Amniotic stem cell (primary cell): Measurements from ENCODE around the gene CBARP.
A peak's percentile ranks its signal among the peaks of the same experiment; 100 is the strongest.
"Not testable (repeated sequence)": the region's sequence is repeated elsewhere in the genome, so short reads cannot be mapped to it uniquely, and the experiment has no call there.

Experiments used
- DNase-seq: peaks from one replicate; lab custom pipeline; 2025; lab: John Stamatoyannopoulos, UW

CBARP gene

DNA sequence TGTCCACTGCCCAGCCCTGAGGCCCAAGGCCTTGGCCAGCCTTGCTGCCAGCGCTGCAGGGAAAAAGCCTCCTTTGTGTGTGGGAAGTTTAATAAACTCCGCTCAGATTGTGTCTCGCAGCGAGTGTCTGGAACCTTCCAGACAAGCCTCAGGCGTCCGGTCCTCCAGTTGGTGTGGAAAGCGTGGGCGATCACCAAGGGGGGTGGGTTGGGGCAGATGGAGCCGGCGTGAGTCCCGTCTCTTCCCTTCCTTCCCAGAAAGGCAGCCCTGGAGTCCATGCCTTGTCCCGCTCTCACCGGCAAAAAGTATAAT is 27.6 kb downstream of the CBARP start:
- DNase-seq: no peak

DNA sequence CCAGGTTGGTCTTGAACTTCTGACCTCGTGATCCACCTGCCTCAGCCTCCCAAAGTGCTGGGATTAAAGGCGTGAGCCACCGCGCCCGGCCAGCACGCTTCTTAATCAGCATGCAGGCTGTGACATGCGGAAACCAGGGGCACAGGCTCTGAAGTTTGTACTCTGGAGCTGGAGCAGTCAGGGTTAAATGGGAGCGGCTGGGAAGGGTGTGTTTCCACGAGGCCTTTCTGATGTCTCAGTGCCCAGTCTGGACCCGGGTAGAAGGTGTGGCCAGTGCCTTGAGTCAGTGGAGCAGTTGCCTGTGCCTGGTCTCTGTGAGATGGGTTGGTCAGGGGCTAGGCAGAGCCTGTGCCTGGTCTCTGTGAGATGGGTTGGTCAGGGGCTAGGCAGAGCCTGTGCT is 29.0 kb downstream of the CBARP start:
- not testable (repeated sequence) for DNase-seq

DNA sequence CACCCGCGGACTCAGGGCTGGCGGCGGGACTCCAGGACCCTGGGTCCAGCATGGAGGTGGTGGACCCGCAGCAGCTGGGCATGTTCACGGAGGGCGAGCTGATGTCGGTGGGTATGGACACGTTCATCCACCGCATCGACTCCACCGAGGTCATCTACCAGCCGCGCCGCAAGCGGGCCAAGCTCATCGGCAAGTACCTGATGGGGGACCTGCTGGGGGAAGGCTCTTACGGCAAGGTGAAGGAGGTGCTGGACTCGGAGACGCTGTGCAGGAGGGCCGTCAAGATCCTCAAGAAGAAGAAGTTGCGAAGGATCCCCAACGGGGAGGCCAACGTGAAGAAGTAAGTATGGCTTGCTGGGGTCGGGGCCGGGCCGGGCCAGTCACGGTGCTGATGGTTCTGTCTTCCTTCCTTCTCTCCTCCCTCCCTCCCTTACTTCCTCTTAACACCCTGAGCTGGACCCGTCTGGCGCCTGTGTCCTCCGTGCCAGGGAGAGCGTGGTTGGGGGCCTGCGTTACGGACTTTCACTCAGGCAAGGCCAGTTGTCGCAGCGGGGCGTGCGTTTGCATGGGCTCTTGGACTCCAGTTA is 30.8 kb downstream of the CBARP start:
- no peak for DNase-seq

DNA sequence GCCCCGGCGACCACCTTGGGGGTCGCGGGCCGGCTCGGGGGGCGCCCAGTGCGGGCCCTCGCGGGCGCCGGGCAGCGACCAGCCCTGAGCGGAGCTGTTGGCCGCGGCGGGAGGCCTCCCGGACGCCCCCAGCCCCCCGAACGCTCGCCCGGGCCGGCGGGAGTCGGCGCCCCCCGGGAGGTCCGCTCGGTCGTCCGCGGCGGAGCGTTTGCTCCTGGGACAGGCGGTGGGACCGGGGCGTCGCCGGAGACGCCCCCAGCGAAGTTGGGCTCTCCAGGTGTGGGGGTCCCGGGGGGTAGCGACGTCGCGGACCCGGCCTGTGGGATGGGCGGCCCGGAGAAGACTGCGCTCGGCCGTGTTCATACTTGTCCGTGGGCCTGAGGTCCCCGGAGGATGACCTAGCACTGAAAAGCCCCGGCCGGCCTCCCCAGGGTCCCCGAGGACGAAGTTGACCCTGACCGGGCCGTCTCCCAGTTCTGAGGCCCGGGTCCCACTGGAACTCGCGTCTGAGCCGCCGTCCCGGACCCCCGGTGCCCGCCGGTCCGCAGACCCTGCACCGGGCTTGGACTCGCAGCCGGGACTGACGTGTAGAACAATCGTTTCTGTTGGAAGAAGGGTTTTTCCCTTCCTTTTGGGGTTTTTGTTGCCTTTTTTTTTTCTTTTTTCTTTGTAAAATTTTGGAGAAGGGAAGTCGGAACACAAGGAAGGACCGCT is 31.5 kb downstream of the CBARP start:
- DNase-seq: no peak

DNA sequence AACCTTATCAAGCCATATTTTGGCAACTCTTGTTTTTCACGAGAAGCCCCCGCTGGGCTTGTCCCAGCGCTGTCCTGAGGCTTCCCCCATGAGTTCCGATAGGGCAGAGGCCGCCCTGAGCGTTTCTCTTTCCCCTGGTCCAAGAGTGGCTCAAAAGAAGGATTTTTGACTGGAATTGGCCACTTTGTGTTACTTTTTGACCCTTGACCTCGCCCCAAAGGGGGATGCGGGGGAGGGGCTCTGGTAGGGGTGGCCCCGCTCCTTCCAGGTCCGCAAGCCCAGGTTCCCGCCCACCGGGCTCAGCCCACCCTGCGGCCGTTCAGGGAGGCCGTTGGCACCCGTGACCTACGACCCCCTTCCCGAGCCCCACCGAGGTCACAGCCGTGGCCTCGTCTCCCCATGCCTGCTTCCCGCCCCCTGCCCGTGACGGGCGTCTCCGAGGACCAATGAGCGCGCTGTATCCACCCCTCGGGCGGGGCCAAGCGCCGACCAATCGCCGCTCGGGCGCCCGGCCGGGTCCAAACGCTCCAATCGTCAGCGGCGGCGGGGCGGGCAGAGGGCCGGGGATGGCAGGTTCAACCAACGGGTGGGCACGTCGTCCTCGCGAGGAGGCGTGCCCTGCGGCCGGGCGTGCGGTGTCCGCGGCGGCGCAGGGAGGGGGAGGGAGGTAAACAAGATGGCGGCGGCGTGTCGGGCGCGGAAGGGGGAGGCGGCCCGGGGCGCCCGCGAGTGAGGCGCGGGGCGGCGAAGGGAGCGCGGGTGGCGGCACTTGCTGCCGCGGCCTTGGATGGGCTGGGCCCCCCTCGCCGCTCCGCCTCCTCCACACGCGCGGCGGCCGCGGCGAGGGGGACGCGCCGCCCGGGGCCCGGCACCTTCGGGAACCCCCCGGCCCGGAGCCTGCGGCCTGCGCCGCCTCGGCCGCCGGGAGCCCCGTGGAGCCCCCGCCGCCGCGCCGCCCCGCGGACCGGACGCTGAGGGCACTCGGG is 32.4 kb downstream of the CBARP start, which contains the start of gene STK11:
Gene STK11 (plus strand): TSS at position 665 of the 986 bp plus-strand sequence. CDS start 1,136 bp downstream, outside the sequence.
- DNase-seq: peak; percentile 91

DNA sequence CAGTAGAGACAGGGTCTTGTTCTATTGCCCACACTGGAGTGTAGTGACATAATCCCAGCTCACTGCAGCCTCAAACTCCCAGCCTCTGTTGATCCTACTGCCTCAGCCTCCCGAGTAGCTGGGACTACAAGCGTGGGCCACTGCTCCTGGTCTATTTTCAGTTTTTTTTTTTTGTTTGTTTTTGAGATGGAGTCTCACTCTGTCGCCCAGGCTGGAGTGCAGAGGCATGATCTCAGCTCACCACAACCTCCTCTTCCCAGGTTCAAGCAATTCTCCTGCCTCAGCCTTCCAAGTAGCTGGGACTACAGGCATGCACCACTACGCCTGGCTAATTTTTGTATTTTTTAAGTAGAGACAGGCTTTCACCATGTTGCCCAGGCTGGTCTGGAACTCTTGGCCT is 37.2 kb downstream of the CBARP start:
- not testable (repeated sequence) for DNase-seq

DNA sequence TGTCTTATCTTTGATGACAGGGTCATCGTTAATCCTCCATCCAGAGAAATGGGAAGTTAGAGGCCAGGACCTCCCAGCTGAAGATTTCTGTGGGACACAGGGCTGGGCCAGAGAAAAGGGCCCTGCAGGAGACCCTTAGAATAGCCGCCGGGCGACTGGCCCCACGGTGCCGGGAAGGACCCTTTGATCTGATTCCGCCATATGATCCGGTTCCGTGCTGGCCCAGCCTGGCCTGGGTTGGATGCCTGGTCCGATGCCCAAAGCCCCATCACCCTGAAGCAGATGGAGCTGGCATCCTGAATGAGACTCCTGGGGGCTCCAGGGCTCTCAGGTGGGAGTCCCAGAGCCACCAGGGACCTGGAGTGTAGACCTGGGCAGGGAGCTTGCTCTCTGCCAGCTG is 38.3 kb downstream of the CBARP start:
- DNase-seq: no peak

DNA sequence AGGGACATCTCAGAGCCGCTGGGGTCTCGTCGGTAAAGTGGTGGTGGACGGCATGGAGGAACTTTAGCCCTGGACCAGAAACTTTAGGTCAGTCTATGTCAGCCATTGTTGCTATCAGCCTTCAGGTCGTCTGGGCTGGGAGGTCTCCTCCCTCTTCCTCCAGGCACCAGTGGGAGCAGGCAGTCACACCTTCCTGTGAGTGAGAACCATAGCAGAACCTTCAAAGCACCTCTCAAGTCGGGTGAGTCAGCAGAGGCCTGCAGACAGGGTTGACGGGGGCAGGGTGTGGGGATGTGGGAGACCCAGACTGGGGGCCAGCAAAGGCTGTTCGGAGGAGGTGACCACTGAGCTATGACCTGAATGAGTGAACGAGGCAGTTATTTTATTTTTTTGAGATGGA is 48.4 kb downstream of the CBARP start:
- DNase-seq: no peak

DNA sequence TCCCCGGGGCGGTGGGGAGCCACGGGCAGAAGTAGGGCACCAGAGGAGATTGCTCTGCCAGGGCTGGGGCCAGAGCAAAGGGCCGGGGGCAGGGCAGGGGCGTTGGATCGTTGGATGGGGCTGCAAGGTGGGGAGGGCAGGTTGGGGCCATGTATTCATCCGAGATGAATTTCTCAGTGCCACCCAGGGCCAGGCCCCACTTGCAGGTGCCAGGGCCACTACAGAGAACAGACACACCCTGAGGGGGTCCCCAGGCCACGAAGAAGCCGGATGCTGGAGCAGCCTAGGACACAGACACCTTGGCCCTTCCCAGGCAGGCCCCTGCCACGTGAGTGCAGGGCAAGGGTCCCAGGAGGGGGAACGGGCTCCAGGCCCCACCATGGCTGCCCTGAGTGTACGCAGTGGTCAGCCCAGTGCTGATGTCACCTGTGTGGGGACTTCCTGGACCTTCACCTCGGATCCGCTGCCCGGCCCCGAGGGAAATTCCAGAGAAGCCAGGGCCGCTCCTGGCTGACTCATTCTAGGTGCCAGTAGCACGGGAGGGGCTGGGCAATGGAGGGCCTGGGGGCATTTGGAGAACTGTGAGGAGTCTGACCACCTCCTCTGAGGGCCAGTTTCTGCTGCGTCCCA is 54.1 kb downstream of the CBARP start:
- DNase-seq: peak; percentile 64

DNA sequence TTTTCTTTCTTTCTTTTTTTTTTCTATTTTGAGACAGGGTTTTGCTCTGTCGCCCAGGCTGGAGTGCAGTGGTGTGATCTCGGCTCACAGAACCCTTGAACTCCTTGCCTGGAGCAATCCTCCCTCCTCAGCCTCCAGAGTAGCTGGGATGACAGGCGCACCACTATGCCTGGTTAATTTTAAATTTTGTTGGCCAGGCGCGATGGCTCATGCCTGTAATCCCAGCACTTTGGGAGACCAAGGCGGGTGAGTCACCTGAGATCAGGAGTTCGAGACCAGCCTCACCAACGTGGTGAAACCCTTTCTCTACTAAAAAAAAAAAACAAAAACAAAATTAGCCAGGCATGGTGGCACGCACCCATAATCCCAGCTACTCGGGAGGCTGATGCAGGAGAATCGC is 55.1 kb downstream of the CBARP start:
- no peak for DNase-seq

DNA sequence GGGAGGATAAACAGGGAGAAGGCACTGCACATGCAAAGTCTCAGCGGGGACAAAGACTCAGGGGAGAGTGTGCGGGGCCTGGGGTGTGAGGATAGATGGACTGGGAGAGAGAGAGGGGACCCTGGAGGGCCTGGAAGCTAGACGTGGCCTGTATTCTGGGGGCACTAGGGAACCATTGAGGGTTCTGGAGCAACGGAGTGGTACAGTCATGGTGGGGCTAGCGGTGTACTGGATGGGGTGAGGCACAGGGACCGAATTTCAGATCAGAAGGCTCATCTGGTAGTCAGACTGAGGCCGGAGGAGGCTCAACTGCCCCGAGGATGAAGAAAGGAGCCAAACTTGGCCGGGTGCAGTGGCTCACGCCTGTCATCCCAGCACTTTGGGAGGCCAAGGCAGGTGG is 55.7 kb downstream of the CBARP start:
- DNase-seq: no peak

DNA sequence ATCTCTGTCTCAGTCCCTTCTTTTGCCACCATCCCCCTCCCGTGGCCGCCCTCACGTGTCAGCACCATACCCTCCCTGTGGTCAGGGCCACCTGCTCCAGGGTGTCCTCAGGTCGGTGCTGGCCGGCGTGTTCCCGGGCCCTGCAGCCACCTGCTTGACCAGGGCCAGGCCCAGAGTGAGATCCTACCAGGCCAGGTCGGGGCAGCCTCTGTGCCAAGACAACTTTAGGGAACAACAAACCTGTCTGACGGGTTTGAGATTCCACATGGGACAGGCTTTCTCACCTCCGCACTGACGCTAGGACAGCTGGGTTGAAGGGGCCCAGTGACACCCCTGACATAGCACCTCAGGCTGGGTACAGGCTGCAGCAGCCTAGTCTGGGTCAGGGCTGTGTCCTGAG is 56.2 kb downstream of the CBARP start:
- DNase-seq: no peak
